Stimulated activated CD8-positive, alpha-beta memory T cell treated with anti-CD3 and anti-CD28 coated beads, Interleukin-12 subunit alpha, Interleukin-12 subunit beta, amount 100 ng/mL, for 1 hour (primary cell): ENCODE measurements around the gene IRF2.

Source experiments
- DNase-seq: peaks from one replicate; pipeline ENCODE4 v3.0.0-alpha.2; 2020; ENCODE audit warnings: low read depth

The IRF2 gene

DNA sequence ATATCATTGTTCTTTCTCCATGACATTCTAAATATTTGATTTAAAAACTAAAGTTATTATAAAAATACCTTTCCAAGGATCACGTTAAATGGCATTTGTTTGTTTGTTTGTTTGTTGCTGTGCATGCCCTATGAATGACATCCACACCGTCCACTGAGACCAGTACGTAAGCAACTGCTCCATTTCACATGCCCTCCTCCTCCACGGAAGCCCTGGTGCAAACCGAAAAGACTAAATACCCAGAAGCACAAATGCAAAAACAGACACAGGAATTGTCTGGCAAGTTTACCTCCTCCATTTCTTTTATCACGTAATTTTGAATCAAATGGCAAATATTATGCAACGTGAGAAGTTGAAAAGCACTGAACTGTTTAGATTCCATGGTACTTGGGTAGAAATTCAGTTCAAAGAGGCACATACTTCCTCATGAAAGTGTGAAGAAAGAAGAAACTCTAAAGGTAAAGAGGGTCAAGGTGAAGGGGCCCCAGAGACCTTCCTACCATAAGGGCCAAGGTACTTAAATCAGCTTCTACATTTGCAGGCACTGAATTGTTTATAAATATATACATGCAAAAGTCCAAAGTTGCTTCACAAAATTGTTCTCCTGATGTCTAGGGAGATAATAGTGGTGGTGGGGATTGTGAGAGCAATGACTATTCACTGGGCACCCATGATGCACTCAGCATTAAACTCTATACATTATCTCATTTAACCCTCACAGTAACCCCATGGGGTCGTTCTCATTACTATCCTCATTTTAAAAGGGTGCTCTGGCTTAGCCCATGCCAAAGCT, 23.4 kb downstream of the IRF2 start:
- DNase-seq: no peak

DNA sequence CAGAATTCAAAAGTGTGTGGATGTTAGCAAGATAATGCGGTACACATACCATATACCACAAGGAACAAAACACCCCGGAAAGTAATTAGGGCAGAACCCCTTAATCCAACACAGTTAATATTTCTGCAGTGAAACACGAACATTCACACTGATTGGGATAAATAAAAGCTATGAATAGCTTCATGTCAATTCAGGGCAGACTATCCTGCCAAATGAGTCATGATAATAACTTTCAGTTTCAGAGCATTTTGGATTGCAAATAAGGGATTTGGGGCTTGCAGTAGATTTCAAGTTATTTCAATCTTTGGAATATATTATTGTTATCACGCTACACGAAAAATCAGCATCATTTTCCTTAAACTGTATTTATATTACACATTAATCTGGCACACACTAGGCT, 24.3 kb downstream of the IRF2 start:
- DNase-seq: no peak

- DNase-seq: no peak
Measured at GRCh38 chr4:184448821-184449220, 25.5 kb downstream of the IRF2 start.

DNA sequence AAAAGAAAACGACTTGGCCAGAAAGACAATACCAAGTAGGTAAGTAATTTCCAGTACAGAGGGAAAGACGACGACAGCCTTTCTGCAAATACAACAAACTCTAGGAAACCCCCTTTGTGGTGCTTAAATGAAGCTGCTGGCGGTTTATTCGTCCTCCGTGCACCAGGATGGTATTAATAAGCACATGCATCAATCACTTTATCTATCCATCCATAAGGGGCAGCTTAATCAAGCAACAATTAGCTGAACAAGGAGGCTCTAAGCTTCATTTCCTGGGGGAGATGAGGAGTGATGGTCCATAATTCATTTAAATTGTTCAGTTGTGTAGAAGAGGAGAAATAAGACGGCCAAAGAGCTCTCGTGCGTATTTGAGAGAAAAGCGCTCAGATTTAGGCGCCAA, 26.2 kb downstream of the IRF2 start:
- no peak for DNase-seq

- no peak for DNase-seq
Measured at GRCh38 chr4:184447664-184448063, 26.7 kb downstream of the IRF2 start.

DNA sequence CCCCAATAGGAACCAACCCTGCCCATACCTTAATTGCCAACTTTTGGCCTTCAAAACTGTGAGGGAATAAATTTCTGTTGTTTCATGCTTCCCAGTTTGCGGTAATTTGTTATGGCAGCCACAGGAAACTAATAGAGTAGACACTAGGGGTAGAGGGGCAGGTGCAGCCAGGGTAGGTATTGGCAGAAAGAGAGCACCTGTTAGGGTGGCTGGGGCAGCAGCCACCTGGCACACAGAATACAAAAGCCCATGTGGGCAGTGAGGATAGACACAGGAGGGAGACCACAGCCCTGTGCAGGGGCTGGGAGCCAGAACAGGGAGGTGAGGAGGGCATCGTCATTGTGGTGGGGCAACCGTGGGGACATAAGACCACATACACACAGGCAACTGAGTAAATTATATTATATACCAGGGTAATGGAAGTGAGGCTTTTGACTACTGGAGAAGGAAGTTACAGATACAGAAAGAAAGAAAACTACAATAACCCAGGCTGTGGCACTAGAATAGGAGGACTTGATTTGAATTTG, 28.2 kb downstream of the IRF2 start:
- DNase-seq: no peak

- DNase-seq: no peak
Measured at GRCh38 chr4:184444953-184445309, 29.4 kb downstream of the IRF2 start.

GRCh38 chr4:184444215-184444952, 30.0 kb downstream of the IRF2 start:
- DNase-seq: no peak

- DNase-seq: no peak
Measured at GRCh38 chr4:184443318-184443717, 31.0 kb downstream of the IRF2 start.

- DNase-seq: no peak
Measured at GRCh38 chr4:184442314-184442635, 32.1 kb downstream of the IRF2 start.

DNA sequence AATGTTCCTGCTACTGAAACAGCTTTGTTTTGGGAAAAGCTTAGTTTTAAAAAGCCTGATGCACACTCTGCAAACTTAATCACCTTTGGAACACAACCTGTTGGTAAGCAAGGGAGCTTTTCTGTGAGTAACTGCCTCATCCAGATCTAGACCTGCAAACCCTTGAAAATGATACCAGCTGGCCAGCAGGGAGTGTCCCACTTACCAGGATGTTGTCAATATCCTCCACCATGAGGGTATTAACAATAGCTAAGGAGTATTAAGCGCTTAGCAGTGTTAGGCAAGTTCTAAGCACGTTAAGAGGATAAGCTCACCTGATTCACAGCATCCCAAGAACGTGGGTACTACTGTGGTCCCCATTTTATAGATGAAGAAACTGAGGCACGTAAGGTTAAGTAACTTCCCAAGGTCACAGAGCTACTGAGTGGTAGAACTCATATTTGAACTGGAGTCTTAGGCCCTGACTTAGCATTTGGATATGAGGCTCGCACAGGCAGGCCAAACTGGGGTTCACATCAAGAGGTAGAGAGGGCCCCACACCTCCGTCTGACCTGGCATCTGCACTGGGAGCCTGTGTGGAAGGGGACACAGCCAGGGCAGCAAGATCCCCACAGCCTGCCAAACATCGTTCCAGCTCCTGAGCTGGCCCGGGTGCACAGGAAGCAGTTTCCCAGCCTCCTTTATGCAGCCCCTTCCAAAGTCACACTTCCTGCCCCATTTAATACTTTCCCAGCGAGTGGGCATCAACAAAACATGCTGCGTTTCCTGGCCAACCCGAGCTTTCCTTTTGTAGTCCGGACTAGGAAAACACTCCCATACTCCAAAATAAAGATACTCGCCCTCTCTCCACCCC, 32.7 kb downstream of the IRF2 start:
- no peak for DNase-seq

DNA sequence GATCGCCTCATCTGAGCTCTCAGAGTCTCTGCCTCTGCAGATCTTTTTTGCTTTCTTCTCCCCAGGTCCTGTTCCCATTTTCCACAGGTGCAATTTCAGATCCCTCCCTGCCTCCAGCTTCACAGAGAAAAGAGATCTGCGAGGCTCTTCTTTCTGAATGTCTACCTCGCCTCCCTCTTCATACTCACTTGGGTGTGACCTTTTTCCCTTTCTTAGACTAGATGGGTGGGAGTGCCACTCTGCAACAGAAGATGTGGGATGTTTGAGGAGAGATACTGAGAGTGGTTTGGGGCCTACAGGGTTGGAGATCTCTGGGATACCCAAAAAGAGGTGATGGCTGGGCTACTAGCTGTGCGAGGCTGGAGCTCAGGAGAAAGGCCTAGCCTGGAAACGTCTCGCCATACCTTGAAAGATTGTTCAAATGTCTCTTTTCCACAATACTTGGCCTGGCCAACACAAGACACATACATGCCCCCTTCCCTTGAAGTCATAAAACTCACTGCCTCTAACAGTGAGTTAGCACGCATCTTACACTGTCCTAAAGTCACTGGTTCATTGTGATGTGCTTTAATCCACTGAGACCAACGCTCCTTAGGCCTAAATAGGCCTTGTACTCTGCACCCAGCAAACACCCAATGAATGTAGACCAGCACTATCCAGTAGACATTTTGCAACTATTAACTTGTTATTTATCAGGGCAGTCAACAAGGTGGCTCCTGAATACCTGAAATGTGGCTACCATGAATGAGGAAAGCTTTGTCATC, 33.6 kb downstream of the IRF2 start:
- DNase-seq: no peak

- DNase-seq: no peak
Measured at GRCh38 chr4:184439856-184440594, 34.3 kb downstream of the IRF2 start.

DNA sequence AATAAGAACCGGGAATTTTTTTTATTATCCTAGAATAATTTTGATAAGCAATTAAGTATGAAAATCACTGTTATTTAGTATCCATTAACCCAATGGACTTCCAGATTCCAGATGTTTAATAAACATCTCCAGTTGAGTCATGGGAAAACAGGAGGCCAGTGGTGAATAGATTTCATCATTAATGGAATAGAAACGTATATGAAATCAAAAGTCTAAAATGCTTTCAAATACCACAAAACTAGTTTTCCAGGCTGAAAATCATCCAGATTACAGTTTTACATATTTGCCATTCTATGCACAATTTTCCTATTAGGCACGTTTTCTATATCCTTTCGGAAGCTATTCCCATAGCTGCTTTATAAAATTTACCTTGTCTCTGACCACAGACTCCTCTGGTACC, 35.0 kb downstream of the IRF2 start:
- DNase-seq: no peak

DNA sequence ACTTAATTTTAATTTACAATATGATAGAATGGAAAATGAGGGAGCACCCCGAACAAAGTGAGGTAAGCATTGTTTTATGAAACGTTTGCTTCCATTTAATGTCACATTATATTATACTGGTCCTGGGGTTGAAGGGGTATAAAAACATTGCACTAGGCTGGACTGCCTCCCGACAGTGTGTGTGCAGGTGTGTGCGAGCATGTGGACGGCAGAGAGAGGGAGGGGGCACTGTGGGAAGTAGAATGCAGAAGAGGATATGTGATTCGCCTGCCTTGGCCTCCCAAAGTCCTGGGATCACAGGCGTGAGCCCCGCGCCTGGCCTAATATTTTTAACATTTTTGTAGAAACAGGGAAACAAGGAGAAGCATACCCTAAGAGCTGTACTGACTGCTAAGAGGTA, 36.0 kb downstream of the IRF2 start:
- DNase-seq: no peak

GRCh38 chr4:184437565-184438265, 36.6 kb downstream of the IRF2 start:
- no peak for DNase-seq

GRCh38 chr4:184434501-184435066, 39.8 kb downstream of the IRF2 start:
- DNase-seq: no peak

- no peak for DNase-seq
Measured at GRCh38 chr4:184434021-184434420, 40.3 kb downstream of the IRF2 start.

DNA sequence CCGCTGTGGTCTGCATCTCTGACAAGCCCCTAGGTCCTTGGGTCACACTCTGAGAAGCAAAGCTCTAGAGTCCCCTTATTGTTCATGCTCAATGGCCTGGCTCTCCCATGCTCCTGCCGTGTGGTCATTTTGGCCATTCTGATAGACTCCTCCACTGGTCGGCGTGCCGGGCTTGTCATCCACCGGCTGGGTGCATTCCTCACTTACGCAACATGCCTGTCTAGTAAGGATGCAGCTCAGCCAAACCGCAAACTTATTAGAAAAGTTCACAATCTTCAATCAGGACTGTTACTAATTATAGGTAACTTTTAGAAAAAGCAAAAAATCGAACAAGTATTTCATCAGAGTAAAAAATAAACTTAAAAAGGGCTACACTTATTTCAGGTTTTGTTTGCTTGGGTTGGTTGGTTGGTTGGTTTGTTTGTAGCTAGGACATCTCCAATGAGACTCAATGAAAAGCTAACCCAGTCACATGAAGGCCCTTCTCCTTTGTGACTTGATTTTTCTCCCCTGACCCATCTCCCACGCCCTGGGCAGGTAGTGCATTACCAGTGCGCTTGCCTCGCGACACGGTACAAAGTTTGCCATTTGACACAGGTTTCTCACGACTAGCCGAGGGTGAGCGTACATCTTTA, 41.0 kb downstream of the IRF2 start:
- no peak for DNase-seq
